Body of pancreas (tissue), 4 donors: ENCODE results near the gene BABAM2.

Experiments
- CTCF ChIP-seq, 7 experiments: fragments of 450-650 bp in 4 of 7; fragments of 200-600 bp in 3 of 7; sonication (generic) in 3 of 7; IDR thresholded peaks; one replicate each; pipeline ENCODE4 v1.5.1; 2016 to 2019; ENCODE audit warnings: antibody characterized with exemption in 7 of 7
- POLR2A ChIP-seq, 3 donors: fragments of 450-650 bp; IDR thresholded peaks; one replicate each; pipeline ENCODE4 v1.6.1; 2016; ENCODE audit warnings: antibody characterized with exemption in 3 of 3, mild to moderate bottlenecking in 2 of 3

- no peak for TF ChIP-seq CTCF (IDR thresholded peaks at IDR 0.05)
- no peak for TF ChIP-seq POLR2A (IDR thresholded peaks at IDR 0.05)
Observed at GRCh38 chr2:28317390-28317789, 426.9 kb downstream of the BABAM2 start.
